ENCODE measurements around the gene PMPCA. TPM values are rescaled to one million over a fixed set of nuclear protein-coding genes. Genes with fewer than 3 reads are reported as not detected.

The PMPCA gene
- total RNA-seq, 1 experiment from 2014 or later, result 103 TPM

DNA sequence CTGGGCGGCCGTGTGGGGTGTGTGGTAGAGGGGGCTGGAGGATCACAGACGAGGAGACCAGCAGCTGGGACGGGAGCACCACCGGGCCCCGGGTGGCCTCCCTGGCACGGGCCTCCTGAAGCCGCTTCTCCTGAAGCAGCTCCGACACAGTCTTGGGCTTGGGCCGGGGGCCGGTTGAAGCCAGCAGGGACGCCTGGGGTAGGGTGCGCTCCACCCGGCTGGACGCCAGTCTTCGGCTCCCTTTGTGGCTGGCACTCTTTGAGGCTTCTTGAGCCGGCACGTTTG, 31.5 kb upstream of the PMPCA start (continued):
- TF ChIP-seq ETV6 (CRISPR knock-in tag; IDR thresholded peaks at IDR 0.05) (no peak), SOX15 (CRISPR knock-in tag; IDR thresholded peaks at IDR 0.05) (no peak)
- TF ChIP-seq, protein P1, sequence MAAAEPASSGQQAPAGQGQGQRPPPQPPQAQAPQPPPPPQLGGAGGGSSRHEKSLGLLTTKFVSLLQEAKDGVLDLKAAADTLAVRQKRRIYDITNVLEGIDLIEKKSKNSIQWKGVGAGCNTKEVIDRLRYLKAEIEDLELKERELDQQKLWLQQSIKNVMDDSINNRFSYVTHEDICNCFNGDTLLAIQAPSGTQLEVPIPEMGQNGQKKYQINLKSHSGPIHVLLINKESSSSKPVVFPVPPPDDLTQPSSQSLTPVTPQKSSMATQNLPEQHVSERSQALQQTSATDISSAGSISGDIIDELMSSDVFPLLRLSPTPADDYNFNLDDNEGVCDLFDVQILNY (CRISPR knock-in tag; IDR thresholded peaks at IDR 0.05), result no peak

DNA sequence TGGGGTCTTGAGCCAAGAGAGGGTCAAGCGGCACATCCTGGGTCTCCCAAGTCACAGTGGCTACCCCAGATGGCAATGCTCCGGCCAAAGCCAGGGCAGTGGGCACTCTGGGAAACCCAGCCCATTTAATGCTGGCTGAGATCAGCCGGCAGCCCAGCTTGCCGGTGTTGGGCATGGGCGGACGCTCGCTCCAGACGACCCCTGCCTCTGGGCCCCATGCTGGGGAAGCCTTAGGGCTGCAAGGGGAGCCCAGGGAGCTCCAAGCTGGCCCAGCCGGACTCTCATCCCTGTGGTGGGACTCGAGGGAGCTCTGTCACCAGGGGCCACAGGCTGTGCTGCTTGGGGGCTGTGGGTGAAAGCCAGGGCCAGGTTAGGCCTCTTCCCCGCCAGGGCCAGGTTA, 31.1 kb upstream of the PMPCA start:
- H3K36me3 Mint-ChIP-seq, result peaks cover 6% of the 10 kb centered on the region
- H3K27ac Mint-ChIP-seq, result no peak overlapping the region
- DNase-seq (ENCODE audit: low spot score) (no peak), ATAC-seq (no peak)
- ChIA-PET CTCF (interaction anchor here (1.0 kb wide), 1 partner anchor 15 kb away, joined by 3 read pairs; no protein-coding TSS in a partner anchor), POLR2A (no interaction called here)
- no peak overlapping the region for H3K4me3 Mint-ChIP-seq
- H3K27me3 Mint-ChIP-seq (ENCODE audit: low read depth), result no peaks in the 10 kb centered on the region
- no peaks in the 10 kb centered on the region for H3K4me1 Mint-ChIP-seq
- H3K9me3 Mint-ChIP-seq, result no peaks in the 10 kb centered on the region
- TF ChIP-seq ZNF317 (CRISPR knock-in tag; IDR thresholded peaks at IDR 0.05; ENCODE audit: borderline replicate concordance, low read depth) (no peak), JAZF1 (CRISPR knock-in tag; IDR thresholded peaks at IDR 0.05) (no peak), ZNF219 (CRISPR knock-in tag; IDR thresholded peaks at IDR 0.05; ENCODE audit: borderline replicate concordance) (no peak), ATF1 (CRISPR knock-in tag; IDR thresholded peaks at IDR 0.05) (no peak), ELF4 (CRISPR knock-in tag; IDR thresholded peaks at IDR 0.05; ENCODE audit: low read depth) (no peak), ZNF121 (CRISPR knock-in tag; IDR thresholded peaks at IDR 0.05) (no peak), MXD4 (CRISPR knock-in tag; IDR thresholded peaks at IDR 0.05; ENCODE audit: borderline replicate concordance) (no peak), JUN (CRISPR knock-in tag; IDR thresholded peaks at IDR 0.05) (no peak), ZNF263 (CRISPR knock-in tag; IDR thresholded peaks at IDR 0.05; ENCODE audit: low read depth) (no peak), TCF7 (CRISPR knock-in tag; IDR thresholded peaks at IDR 0.05; ENCODE audit: low read depth) (no peak)
- TF ChIP-seq, protein P2, sequence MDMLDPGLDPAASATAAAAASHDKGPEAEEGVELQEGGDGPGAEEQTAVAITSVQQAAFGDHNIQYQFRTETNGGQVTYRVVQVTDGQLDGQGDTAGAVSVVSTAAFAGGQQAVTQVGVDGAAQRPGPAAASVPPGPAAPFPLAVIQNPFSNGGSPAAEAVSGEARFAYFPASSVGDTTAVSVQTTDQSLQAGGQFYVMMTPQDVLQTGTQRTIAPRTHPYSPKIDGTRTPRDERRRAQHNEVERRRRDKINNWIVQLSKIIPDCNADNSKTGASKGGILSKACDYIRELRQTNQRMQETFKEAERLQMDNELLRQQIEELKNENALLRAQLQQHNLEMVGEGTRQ (CRISPR knock-in tag; IDR thresholded peaks at IDR 0.05), result no peak
- TF ChIP-seq, protein P3, sequence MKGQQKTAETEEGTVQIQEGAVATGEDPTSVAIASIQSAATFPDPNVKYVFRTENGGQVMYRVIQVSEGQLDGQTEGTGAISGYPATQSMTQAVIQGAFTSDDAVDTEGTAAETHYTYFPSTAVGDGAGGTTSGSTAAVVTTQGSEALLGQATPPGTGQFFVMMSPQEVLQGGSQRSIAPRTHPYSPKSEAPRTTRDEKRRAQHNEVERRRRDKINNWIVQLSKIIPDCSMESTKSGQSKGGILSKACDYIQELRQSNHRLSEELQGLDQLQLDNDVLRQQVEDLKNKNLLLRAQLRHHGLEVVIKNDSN (CRISPR knock-in tag; IDR thresholded peaks at IDR 0.05), result no peak
- TF ChIP-seq, protein P4, sequence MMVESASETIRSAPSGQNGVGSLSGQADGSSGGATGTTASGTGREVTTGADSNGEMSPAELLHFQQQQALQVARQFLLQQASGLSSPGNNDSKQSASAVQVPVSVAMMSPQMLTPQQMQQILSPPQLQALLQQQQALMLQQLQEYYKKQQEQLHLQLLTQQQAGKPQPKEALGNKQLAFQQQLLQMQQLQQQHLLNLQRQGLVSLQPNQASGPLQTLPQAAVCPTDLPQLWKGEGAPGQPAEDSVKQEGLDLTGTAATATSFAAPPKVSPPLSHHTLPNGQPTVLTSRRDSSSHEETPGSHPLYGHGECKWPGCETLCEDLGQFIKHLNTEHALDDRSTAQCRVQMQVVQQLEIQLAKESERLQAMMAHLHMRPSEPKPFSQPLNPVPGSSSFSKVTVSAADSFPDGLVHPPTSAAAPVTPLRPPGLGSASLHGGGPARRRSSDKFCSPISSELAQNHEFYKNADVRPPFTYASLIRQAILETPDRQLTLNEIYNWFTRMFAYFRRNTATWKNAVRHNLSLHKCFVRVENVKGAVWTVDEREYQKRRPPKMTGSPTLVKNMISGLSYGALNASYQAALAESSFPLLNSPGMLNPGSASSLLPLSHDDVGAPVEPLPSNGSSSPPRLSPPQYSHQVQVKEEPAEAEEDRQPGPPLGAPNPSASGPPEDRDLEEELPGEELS (CRISPR knock-in tag; IDR thresholded peaks at IDR 0.05), result no peak
- TF ChIP-seq, protein P5, sequence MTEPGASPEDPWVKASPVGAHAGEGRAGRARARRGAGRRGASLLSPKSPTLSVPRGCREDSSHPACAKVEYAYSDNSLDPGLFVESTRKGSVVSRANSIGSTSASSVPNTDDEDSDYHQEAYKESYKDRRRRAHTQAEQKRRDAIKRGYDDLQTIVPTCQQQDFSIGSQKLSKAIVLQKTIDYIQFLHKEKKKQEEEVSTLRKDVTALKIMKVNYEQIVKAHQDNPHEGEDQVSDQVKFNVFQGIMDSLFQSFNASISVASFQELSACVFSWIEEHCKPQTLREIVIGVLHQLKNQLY (CRISPR knock-in tag; IDR thresholded peaks at IDR 0.05), result no peak
- TF ChIP-seq, protein P6, sequence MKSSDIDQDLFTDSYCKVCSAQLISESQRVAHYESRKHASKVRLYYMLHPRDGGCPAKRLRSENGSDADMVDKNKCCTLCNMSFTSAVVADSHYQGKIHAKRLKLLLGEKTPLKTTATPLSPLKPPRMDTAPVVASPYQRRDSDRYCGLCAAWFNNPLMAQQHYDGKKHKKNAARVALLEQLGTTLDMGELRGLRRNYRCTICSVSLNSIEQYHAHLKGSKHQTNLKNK (CRISPR knock-in tag; IDR thresholded peaks at IDR 0.05), result no peak

DNA sequence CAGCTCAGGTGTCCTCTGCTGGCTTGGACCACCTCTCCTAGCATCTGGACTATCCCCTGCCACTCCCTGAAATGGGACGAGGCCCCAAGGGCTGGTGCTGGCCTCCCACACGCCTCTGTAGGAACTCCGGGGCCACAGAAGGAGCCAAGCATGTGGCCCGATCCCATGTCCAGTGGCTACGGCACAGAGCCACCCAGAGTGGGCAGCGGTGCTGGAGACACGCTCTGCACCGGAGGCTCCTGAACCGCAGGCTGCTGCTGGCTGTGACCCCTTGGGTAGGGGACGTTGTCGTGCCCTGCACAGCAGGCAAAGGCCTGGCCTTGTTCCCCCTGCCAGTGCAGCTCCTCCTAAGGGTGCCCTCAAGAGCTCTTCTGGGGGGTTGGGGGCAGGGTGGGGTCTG, 30.6 kb upstream of the PMPCA start:
- ChIA-PET POLR2A (no interaction called here), CTCF (no interaction called here)
- ATAC-seq (no peak), DNase-seq (ENCODE audit: low spot score) (no peak)
- Mint-ChIP-seq H3K9me3 (no peaks in the 10 kb centered on the region), H3K4me3 (no peak overlapping the region), H3K27me3 (ENCODE audit: low read depth) (no peaks in the 10 kb centered on the region), H3K27ac (no peak overlapping the region), H3K4me1 (no peaks in the 10 kb centered on the region), H3K36me3 (peaks cover 11% of the 10 kb centered on the region)
- TF ChIP-seq, protein P7, sequence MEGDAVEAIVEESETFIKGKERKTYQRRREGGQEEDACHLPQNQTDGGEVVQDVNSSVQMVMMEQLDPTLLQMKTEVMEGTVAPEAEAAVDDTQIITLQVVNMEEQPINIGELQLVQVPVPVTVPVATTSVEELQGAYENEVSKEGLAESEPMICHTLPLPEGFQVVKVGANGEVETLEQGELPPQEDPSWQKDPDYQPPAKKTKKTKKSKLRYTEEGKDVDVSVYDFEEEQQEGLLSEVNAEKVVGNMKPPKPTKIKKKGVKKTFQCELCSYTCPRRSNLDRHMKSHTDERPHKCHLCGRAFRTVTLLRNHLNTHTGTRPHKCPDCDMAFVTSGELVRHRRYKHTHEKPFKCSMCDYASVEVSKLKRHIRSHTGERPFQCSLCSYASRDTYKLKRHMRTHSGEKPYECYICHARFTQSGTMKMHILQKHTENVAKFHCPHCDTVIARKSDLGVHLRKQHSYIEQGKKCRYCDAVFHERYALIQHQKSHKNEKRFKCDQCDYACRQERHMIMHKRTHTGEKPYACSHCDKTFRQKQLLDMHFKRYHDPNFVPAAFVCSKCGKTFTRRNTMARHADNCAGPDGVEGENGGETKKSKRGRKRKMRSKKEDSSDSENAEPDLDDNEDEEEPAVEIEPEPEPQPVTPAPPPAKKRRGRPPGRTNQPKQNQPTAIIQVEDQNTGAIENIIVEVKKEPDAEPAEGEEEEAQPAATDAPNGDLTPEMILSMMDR (IDR thresholded peaks at IDR 0.05), result no peak
- TF ChIP-seq, protein P8, sequence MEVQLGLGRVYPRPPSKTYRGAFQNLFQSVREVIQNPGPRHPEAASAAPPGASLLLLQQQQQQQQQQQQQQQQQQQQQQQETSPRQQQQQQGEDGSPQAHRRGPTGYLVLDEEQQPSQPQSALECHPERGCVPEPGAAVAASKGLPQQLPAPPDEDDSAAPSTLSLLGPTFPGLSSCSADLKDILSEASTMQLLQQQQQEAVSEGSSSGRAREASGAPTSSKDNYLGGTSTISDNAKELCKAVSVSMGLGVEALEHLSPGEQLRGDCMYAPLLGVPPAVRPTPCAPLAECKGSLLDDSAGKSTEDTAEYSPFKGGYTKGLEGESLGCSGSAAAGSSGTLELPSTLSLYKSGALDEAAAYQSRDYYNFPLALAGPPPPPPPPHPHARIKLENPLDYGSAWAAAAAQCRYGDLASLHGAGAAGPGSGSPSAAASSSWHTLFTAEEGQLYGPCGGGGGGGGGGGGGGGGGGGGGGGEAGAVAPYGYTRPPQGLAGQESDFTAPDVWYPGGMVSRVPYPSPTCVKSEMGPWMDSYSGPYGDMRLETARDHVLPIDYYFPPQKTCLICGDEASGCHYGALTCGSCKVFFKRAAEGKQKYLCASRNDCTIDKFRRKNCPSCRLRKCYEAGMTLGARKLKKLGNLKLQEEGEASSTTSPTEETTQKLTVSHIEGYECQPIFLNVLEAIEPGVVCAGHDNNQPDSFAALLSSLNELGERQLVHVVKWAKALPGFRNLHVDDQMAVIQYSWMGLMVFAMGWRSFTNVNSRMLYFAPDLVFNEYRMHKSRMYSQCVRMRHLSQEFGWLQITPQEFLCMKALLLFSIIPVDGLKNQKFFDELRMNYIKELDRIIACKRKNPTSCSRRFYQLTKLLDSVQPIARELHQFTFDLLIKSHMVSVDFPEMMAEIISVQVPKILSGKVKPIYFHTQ (CRISPR knock-in tag; IDR thresholded peaks at IDR 0.05), result no peak
- TF ChIP-seq ZNF423 (CRISPR knock-in tag; IDR thresholded peaks at IDR 0.05), result no peak
- TF ChIP-seq, protein P1 (CRISPR knock-in tag; IDR thresholded peaks at IDR 0.05), result no peak
- TF ChIP-seq, protein P9, sequence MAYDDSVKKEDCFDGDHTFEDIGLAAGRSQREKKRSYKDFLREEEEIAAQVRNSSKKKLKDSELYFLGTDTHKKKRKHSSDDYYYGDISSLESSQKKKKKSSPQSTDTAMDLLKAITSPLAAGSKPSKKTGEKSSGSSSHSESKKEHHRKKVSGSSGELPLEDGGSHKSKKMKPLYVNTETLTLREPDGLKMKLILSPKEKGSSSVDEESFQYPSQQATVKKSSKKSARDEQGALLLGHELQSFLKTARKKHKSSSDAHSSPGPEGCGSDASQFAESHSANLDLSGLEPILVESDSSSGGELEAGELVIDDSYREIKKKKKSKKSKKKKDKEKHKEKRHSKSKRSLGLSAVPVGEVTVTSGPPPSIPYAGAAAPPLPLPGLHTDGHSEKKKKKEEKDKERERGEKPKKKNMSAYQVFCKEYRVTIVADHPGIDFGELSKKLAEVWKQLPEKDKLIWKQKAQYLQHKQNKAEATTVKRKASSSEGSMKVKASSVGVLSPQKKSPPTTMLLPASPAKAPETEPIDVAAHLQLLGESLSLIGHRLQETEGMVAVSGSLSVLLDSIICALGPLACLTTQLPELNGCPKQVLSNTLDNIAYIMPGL (CRISPR knock-in tag; IDR thresholded peaks at IDR 0.05), result no peak
